SK-N-SH (cell line): ENCODE results near the gene DHRS1. TPM values are rescaled to one million over a fixed set of nuclear protein-coding genes. Genes with fewer than 3 reads are reported as not detected.

Experiments
- CTCF ChIA-PET: fragments of 300-600, 350-600 bp; formaldehyde crosslinking; extraction: SDS; loops from one replicate; lab custom pipeline; 2021; lab: Yijun Ruan, JAX
- POLR2A ChIA-PET: fragments of 350-600 bp; sonication (Branson Sonifier 250); formaldehyde crosslinking; extraction: SDS; loops from one replicate; lab custom pipeline; 2020; ENCODE audit warnings: antibody characterized with exemption, inconsistent platforms; lab: Yijun Ruan, JAX
- DNase-seq: peaks from one replicate; pipeline ENCODE4 v3.0.0; 2012
- H2AFZ ChIP-seq: fragments of 200-600 bp; sonication (generic); 2 replicates; pipeline ENCODE4 v1.8.1; 2016; ENCODE audit warnings: antibody characterized with exemption, mild to moderate bottlenecking, low read depth
- H3F3A ChIP-seq: fragments of 200-600 bp; sonication (generic); replicated peaks from 2 replicates; pipeline ENCODE3; 2016; ENCODE audit warnings: antibody characterized with exemption, mild to moderate bottlenecking; ENCODE audit not compliant: insufficient read depth
- H3K27ac ChIP-seq, 2 experiments: fragments of 200-500 bp in 1 of 2; fragments of 200-600 bp in 1 of 2; sonication (Bioruptor generic) in 1 of 2; sonication (generic), shearing (Covaris generic) in 1 of 2; 2 replicates each; pipeline versions ENCODE4 v1.5.1 to v1.6.1; 2014 to 2016; ENCODE audit warnings: low read depth in 2 of 2, inconsistent platforms in 1 of 2, low read length in 1 of 2, mild to moderate bottlenecking in 1 of 2, mixed read lengths in 1 of 2
- H3K27me3 ChIP-seq: fragments of 200-600 bp; sonication (generic), shearing (Covaris generic); 2 replicates; pipeline ENCODE4 v1.6.1; 2016; ENCODE audit warnings: mixed run types; ENCODE audit not compliant: insufficient read depth
- H3K36me3 ChIP-seq, 2 experiments: fragments of 200-500 bp in 1 of 2; fragments of 200-600 bp in 1 of 2; sonication (Bioruptor generic) in 1 of 2; sonication (generic) in 1 of 2; replicated peaks in 1 of 2; 2 replicates each; pipeline versions ENCODE3 to v1.5.1; 2014 to 2016; ENCODE audit warnings: low read length in 1 of 2, mild to moderate bottlenecking in 1 of 2; ENCODE audit not compliant: insufficient read depth in 2 of 2, control insufficient read depth in 1 of 2
- H3K4me1 ChIP-seq, 2 experiments: fragments of 200-500 bp in 1 of 2; fragments of 200-600 bp in 1 of 2; sonication (Bioruptor generic) in 1 of 2; sonication (generic), shearing (Covaris generic) in 1 of 2; 2 replicates each; pipeline versions ENCODE4 v1.5.1 to v1.6.1; 2014 to 2016; ENCODE audit warnings: low read depth in 1 of 2, low read length in 1 of 2, mixed run types in 1 of 2; ENCODE audit not compliant: insufficient read depth in 2 of 2, control insufficient read depth in 1 of 2
- H3K4me2 ChIP-seq: fragments of 200-600 bp; sonication (generic), shearing (Covaris generic); 2 replicates; pipeline ENCODE4 v1.6.1; 2017; ENCODE audit warnings: mixed run types
- H3K4me3 ChIP-seq, 2 experiments: fragments of 200-500 bp in 1 of 2; fragments of 200-600 bp in 1 of 2; sonication (Bioruptor generic) in 1 of 2; sonication (generic), shearing (Covaris generic) in 1 of 2; 2 replicates each; pipeline versions ENCODE4 v1.5.1 to v1.8.1; 2014 to 2016; ENCODE audit warnings: low read depth in 2 of 2, inconsistent platforms in 1 of 2, low read length in 1 of 2, mild to moderate bottlenecking in 1 of 2, mixed read lengths in 1 of 2, moderate library complexity in 1 of 2
- H3K79me2 ChIP-seq: fragments of 200-600 bp; sonication (generic); 2 replicates; pipeline ENCODE4 v1.8.1; 2017; ENCODE audit warnings: mild to moderate bottlenecking; ENCODE audit not compliant: insufficient read depth
- H3K9ac ChIP-seq: fragments of 200-600 bp; sonication (generic); 2 replicates; pipeline ENCODE4 v1.6.1; 2017; ENCODE audit warnings: mixed run types
- H3K9me2 ChIP-seq: fragments of 200-600 bp; sonication (generic); 2 replicates; pipeline ENCODE4 v1.6.1; 2017; ENCODE audit warnings: mixed run types
- H3K9me3 ChIP-seq: fragments of 200-600 bp; sonication (generic); 2 replicates; pipeline ENCODE4 v1.6.1; 2017; ENCODE audit warnings: mixed run types, mild to moderate bottlenecking, moderate library complexity
- H4K20me1 ChIP-seq: fragments of 200-600 bp; sonication (generic); 2 replicates; pipeline ENCODE4 v1.6.1; 2017; ENCODE audit warnings: mild to moderate bottlenecking, mixed run types; ENCODE audit not compliant: insufficient read depth
- CHD2 ChIP-seq: fragments of 150-350 bp; IDR thresholded peaks from 2 replicates; pipeline ENCODE4 v1.6.1; 2018; ENCODE audit warnings: low read length; ENCODE audit not compliant: partially characterized antibody
- EP300 ChIP-seq, 2 experiments: IDR thresholded peaks; 2 replicates each; pipeline versions ENCODE4 v1.4.0 to v1.6.1; 2012; ENCODE audit warnings: borderline replicate concordance in 1 of 2, low read depth in 1 of 2, low read length in 1 of 2
- EZH2phosphoT487 ChIP-seq: fragments of 200-600 bp; sonication (generic); IDR thresholded peaks from 2 replicates; pipeline ENCODE4 v1.6.1; 2017; ENCODE audit warnings: low read depth, mixed run types, mild to moderate bottlenecking, antibody characterized with exemption, moderate library complexity, borderline replicate concordance
- FOXM1 ChIP-seq: IDR thresholded peaks from 2 replicates; pipeline ENCODE4 v1.4.0; 2012; ENCODE audit warnings: low read depth, mild to moderate bottlenecking
- GABPA ChIP-seq: IDR thresholded peaks from 2 replicates; pipeline ENCODE4 v1.4.0; 2012; ENCODE audit warnings: low read depth, mild to moderate bottlenecking
- GATA2 ChIP-seq: sonication (generic); formaldehyde crosslinking; IDR thresholded peaks from 2 replicates; pipeline ENCODE4 v1.5.0; 2020; ENCODE audit warnings: mild to moderate bottlenecking, missing genetic modification reagents
- JUND ChIP-seq: IDR thresholded peaks from 2 replicates; pipeline ENCODE4 v1.4.0; 2012
- MEF2A ChIP-seq: IDR thresholded peaks from 2 replicates; pipeline ENCODE4 v1.4.0; 2012; ENCODE audit warnings: low read depth, borderline replicate concordance
- MXI1 ChIP-seq: IDR thresholded peaks from 2 replicates; pipeline ENCODE4 v1.6.1; 2012; ENCODE audit warnings: mild to moderate bottlenecking, low read depth, low read length, improper control_type of control experiment
- NRF1 ChIP-seq: IDR thresholded peaks from 2 replicates; pipeline ENCODE4 v1.6.1; 2012; ENCODE audit warnings: low read depth, mild to moderate bottlenecking, low read length
- RAD21 ChIP-seq: IDR thresholded peaks from 2 replicates; pipeline ENCODE4 v1.6.1; 2012; ENCODE audit warnings: mild to moderate bottlenecking, low read length
- RFX5 ChIP-seq: IDR thresholded peaks from 2 replicates; pipeline ENCODE4 v1.6.1; 2012; ENCODE audit warnings: mild to moderate bottlenecking, improper control_type of control experiment, low read length
- RXRA ChIP-seq: IDR thresholded peaks from 2 replicates; pipeline ENCODE4 v1.4.0; 2012; ENCODE audit warnings: low read depth, mild to moderate bottlenecking, borderline replicate concordance
- SIN3A ChIP-seq: IDR thresholded peaks from 2 replicates; pipeline ENCODE4 v1.6.1; 2012; ENCODE audit warnings: low read depth, mild to moderate bottlenecking, low read length, moderate library complexity, borderline replicate concordance
- SMC3 ChIP-seq: IDR thresholded peaks from 2 replicates; pipeline ENCODE4 v1.6.1; 2012; ENCODE audit warnings: low read depth, low read length, improper control_type of control experiment
- TAF1 ChIP-seq: IDR thresholded peaks from 2 replicates; pipeline ENCODE4 v1.6.1; 2012; ENCODE audit warnings: low read depth, mild to moderate bottlenecking, low read length, moderate library complexity, borderline replicate concordance
- TEAD4 ChIP-seq: IDR thresholded peaks from 2 replicates; pipeline ENCODE4 v1.4.0; 2012; ENCODE audit warnings: mild to moderate bottlenecking, borderline replicate concordance; ENCODE audit not compliant: insufficient read depth
- WGBS: methylation state at CpG from one replicate; pipeline ENCODE4 v1.1.6; 2017; ENCODE audit warnings: low lambda C conversion rate; 5-methylcytosine and 5-hydroxymethylcytosine counted together
- polyA plus RNA-seq, 3 experiments: library from polyadenylated mRNA; depleted of rRNA; stranded (reverse); fragments of >200 nt; gene quantifications; 2 replicates each; pipeline ENCODE4 v1.2.3, GENCODE V29; 2012
- TF ChIP-seq, protein P1 (sequence below): IDR thresholded peaks from 2 replicates; pipeline ENCODE4 v1.4.0; 2012; ENCODE audit warnings: low read depth, borderline replicate concordance
- TF ChIP-seq, protein P2 (sequence below): IDR thresholded peaks from 2 replicates; pipeline ENCODE4 v1.4.0; 2012; ENCODE audit warnings: low read depth
- TF ChIP-seq, protein P3 (sequence below): fragments of 150-350 bp; IDR thresholded peaks from 2 replicates; pipeline ENCODE4 v1.6.1; 2017; ENCODE audit warnings: antibody characterized with exemption, low read length, low read depth, borderline replicate concordance

Gene DHRS1
- polyA plus RNA-seq, 1 of the 3 experiments (the other 2 are of a cell fraction) = 65.4 TPM

DNA sequence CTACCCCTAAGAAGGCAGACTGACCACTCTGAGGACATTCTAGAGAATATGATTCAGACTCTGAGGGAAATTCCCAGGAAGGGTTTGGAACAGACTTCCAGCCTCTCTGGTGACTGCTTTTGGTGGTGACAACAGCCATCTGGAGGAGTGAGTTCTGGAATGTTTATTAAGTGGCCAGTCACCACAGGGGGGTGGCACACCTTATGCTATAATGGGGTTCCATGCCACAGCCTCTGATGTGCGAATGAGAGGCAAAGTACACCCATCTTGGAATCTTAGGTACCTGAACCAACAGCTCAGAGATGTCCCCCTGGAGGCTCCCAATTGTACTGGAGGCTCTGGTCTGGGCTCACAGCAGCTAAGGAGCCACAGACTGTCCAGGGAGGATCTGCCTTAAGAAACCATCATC lies 47.7 kb downstream of the DHRS1 start:
- ChIA-PET POLR2A (interaction anchor here (0.6 kb wide), 1 partner anchor 239 kb away, joined by 3 read pairs; no protein-coding TSS in a partner anchor), CTCF (interaction anchor here (1.5 to 4.5 kb wide), 5 partner anchors 9 to 56 kb away, joined by 4 to 31 read pairs (median 7); partner anchors contain the start of genes CIDEB and TINF2)
- Histone ChIP-seq H3K4me1 (no peaks in the 10 kb centered on the region), H3K79me2 (no peaks in the 10 kb centered on the region), H3F3A (no peaks in the 10 kb centered on the region), H3K27me3 (no peaks in the 10 kb centered on the region), H3K36me3 (no peaks in the 10 kb centered on the region), H4K20me1 (no peaks in the 10 kb centered on the region), H3K9me2 (no peaks in the 10 kb centered on the region), H3K9ac (no peak overlapping the region), H3K27ac (no peak overlapping the region), H2AFZ (no peak overlapping the region), H3K9me3 (no peaks in the 10 kb centered on the region), H3K4me3 (no peak overlapping the region), H3K4me2 (no peak overlapping the region)
- DNase-seq = no peak
- WGBS = 80% methylated on average over 1 of the region's 1 CpG
- TF ChIP-seq FOXM1 (no peak), GABPA (no peak), SMC3 (no peak), RFX5 (no peak), SIN3A (no peak), GATA2 (CRISPR knock-in tag) (no peak), RXRA (no peak), MXI1 (no peak), JUND (no peak), RAD21 (no peak), TAF1 (no peak)
- TF ChIP-seq, protein P1, sequence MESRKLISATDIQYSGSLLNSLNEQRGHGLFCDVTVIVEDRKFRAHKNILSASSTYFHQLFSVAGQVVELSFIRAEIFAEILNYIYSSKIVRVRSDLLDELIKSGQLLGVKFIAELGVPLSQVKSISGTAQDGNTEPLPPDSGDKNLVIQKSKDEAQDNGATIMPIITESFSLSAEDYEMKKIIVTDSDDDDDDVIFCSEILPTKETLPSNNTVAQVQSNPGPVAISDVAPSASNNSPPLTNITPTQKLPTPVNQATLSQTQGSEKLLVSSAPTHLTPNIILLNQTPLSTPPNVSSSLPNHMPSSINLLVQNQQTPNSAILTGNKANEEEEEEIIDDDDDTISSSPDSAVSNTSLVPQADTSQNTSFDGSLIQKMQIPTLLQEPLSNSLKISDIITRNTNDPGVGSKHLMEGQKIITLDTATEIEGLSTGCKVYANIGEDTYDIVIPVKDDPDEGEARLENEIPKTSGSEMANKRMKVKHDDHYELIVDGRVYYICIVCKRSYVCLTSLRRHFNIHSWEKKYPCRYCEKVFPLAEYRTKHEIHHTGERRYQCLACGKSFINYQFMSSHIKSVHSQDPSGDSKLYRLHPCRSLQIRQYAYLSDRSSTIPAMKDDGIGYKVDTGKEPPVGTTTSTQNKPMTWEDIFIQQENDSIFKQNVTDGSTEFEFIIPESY = no peak
- TF ChIP-seq, protein P2, sequence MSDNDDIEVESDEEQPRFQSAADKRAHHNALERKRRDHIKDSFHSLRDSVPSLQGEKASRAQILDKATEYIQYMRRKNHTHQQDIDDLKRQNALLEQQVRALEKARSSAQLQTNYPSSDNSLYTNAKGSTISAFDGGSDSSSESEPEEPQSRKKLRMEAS = no peak

DNA sequence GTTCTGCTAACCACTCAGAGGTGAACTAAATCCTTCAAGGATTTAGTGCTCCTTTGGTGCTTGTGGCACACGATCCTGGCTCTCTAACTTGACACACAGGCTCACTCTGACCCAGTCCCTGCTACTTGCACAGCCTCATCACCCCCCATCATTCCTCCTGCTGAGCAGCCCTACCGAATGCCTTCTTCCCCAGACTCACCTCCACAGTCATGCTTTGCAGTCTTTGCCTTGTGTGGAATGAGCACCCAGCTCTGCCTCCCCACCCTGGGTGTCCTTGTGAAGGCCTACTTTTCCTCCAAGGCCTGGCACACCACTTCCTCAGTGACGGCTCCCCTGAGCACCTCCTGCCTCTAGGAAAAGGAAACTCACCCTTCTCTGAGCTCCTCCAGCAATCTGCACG lies 49.2 kb downstream of the DHRS1 start:
- no peak overlapping the region for H3K4me2 ChIP-seq
- H2AFZ ChIP-seq = no peak overlapping the region
- no peaks in the 10 kb centered on the region for H3K4me1 ChIP-seq
- H3K4me3 ChIP-seq = no peak overlapping the region
- no peak for DNase-seq
- H3K27ac ChIP-seq = no peak overlapping the region
- TF ChIP-seq CHD2 = no peak
- no peak for TF ChIP-seq SIN3A
- no peak for TF ChIP-seq TAF1
- TF ChIP-seq, protein P3, sequence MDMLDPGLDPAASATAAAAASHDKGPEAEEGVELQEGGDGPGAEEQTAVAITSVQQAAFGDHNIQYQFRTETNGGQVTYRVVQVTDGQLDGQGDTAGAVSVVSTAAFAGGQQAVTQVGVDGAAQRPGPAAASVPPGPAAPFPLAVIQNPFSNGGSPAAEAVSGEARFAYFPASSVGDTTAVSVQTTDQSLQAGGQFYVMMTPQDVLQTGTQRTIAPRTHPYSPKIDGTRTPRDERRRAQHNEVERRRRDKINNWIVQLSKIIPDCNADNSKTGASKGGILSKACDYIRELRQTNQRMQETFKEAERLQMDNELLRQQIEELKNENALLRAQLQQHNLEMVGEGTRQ = no peak
- no peak for TF ChIP-seq NRF1
- TF ChIP-seq, protein P1 = no peak
- TF ChIP-seq TEAD4 = no peak
- no peak for TF ChIP-seq RAD21
- no peak for TF ChIP-seq RFX5
- TF ChIP-seq MEF2A = no peak
- TF ChIP-seq SMC3 = no peak
- TF ChIP-seq, protein P2 = no peak
- no peak for TF ChIP-seq EP300 (IDR thresholded peaks at IDR 0.05; ENCODE audit: borderline replicate concordance in 1 of 2, low read depth in 1 of 2, low read length in 1 of 2)
- TF ChIP-seq EZH2phosphoT487 = no peak
- TF ChIP-seq, all 33 proteins: peak for 0
- Histone ChIP-seq H3K27me3 (no peaks in the 10 kb centered on the region), H3K9me3 (no peaks in the 10 kb centered on the region), H3F3A (no peaks in the 10 kb centered on the region), H3K9me2 (no peaks in the 10 kb centered on the region), H4K20me1 (no peaks in the 10 kb centered on the region), H3K79me2 (no peaks in the 10 kb centered on the region), H3K9ac (no peak overlapping the region), H3K36me3 (no peaks in the 10 kb centered on the region)
- ChIA-PET POLR2A (no interaction called here), CTCF (interaction anchor here (1.3 to 4.5 kb wide), 3 partner anchors 8 to 83 kb away, joined by 5 to 31 read pairs (median 10); partner anchors contain the start of gene TINF2)
- 73% methylated on average over 4 of the region's 4 CpGs for WGBS
